ENCODE data around the gene KLK12. TPM values are rescaled to one million over a fixed set of nuclear protein-coding genes. Genes with fewer than 3 reads are reported as not detected.

The KLK12 gene
- total and polyA plus RNA-seq, 2 of the 13 experiments (the other 11 are each of a cell fraction or from before 2014, with no cell fraction given) = not detected

DNA sequence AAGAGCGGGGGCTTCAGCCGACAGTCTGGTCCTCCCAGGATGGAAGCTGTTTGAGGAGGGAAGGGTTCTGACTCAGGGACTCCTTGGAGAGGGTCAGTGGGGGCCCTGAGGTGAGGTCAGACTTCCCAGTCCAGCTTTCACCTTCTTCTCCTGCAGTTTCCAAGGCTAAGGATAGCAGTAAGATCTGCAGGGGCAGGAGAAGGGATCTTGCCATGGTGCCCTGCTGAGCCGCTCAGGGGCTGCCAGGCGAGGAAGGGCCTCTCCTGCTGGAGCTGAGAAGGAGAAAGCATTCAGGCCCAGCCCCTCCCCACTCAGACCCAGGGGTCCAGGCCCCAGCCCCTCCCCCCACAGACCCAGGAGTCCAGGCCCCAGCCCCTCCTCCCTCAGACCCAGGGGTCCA is 52.6 kb downstream of the KLK12 start:
- H3K4me2 ChIP-seq (ENCODE audit: low read depth, low read length) = no peak overlapping the region
- BruUV-seq (replicated peaks) = no TSS peak
- H4K20me1 ChIP-seq (ENCODE audit: insufficient read depth, low read length) = no peaks in the 10 kb centered on the region
- no peaks in the 10 kb centered on the region for H3K36me3 ChIP-seq (replicated peaks in 1 of 2; ENCODE audit: control insufficient read depth in 1 of 2, insufficient read depth in 2 of 2, low read length in 2 of 2)
- in situ Hi-C loops (cut with HindIII; ENCODE audit: extremely low pct_ligation_motif_present, low pct_unique_long_range_greater_than_20kb) (no loop called here), intact Hi-C loops (cut with micrococcal nuclease; ENCODE audit: unreplicated experiment) (no loop called here)
- no peaks in the 10 kb centered on the region for H3K9me3 ChIP-seq (ENCODE audit: low read length)
- H2AFZ ChIP-seq (ENCODE audit: low read length) = no peak overlapping the region
- ChIA-PET POLR2A (no interaction called here), CTCF (ENCODE audit: low intra/inter-chr PET ratio, low total read pairs) (no interaction called here)
- H3K4me3 ChIP-seq (replicated peaks in 1 of 3; ENCODE audit: insufficient read depth in 1 of 3, low read depth in 2 of 3, low read length in 3 of 3) = no peak overlapping the region
- peaks cover 0 to under 1% of the 10 kb centered on the region in 2 experiments; a peak in 2 of 5 replicates for H3K27me3 ChIP-seq (ENCODE audit: control insufficient read depth in 1 of 2, insufficient read depth in 2 of 2, low read length in 2 of 2)
- DNase-seq (ENCODE audit: low spot score) (no peak), FAIRE-seq (no peak), ATAC-seq (no peak; the same call in 2 of the 3 replicates)
- no peaks in the 10 kb centered on the region for H3K4me1 ChIP-seq (ENCODE audit: insufficient read depth, low read length)
- no peak overlapping the region for H3K9ac ChIP-seq (ENCODE audit: insufficient read depth, low read depth, low read length)
- no peaks in the 10 kb centered on the region for H3K79me2 ChIP-seq (ENCODE audit: insufficient read depth, low read length)
- 61% methylated on average over 2 of the region's 4 CpGs for WGBS (ENCODE audit: low lambda C conversion rate)
- H3K27ac ChIP-seq (ENCODE audit: extremely low read length, insufficient read depth, low read length) = no peak overlapping the region
- TF ChIP-seq CREB1 (IDR thresholded peaks at IDR 0.05) (no peak), CREB1 (CRISPR knock-in tag; IDR thresholded peaks at IDR 0.05) (no peak), SP1 (IDR thresholded peaks at IDR 0.05) (no peak), SP1 (CRISPR knock-in tag; IDR thresholded peaks at IDR 0.05) (no peak), MAZ (IDR thresholded peaks at IDR 0.05; ENCODE audit: borderline replicate concordance, low read depth, low read length) (no peak), MAZ (CRISPR knock-in tag; IDR thresholded peaks at IDR 0.05; ENCODE audit: low read depth) (no peak), KLF13 (CRISPR knock-in tag; IDR thresholded peaks at IDR 0.05) (no peak), AGO1 (IDR thresholded peaks at IDR 0.05; ENCODE audit: low read depth, low read length, poor library complexity, severe bottlenecking) (no peak), TEAD2 (CRISPR knock-in tag; IDR thresholded peaks at IDR 0.05) (no peak), KLF6 (CRISPR knock-in tag; IDR thresholded peaks at IDR 0.05) (no peak), ZNF720 (CRISPR knock-in tag; IDR thresholded peaks at IDR 0.05) (no peak), ZNF143 (CRISPR knock-in tag; IDR thresholded peaks at IDR 0.05) (no peak), ZBTB21 (CRISPR knock-in tag; IDR thresholded peaks at IDR 0.05) (no peak), GPN1 (CRISPR knock-in tag; IDR thresholded peaks at IDR 0.05; ENCODE audit: borderline replicate concordance) (no peak), ZNF616 (CRISPR knock-in tag; IDR thresholded peaks at IDR 0.05; ENCODE audit: low read depth) (no peak)
- TF ChIP-seq, protein P1, sequence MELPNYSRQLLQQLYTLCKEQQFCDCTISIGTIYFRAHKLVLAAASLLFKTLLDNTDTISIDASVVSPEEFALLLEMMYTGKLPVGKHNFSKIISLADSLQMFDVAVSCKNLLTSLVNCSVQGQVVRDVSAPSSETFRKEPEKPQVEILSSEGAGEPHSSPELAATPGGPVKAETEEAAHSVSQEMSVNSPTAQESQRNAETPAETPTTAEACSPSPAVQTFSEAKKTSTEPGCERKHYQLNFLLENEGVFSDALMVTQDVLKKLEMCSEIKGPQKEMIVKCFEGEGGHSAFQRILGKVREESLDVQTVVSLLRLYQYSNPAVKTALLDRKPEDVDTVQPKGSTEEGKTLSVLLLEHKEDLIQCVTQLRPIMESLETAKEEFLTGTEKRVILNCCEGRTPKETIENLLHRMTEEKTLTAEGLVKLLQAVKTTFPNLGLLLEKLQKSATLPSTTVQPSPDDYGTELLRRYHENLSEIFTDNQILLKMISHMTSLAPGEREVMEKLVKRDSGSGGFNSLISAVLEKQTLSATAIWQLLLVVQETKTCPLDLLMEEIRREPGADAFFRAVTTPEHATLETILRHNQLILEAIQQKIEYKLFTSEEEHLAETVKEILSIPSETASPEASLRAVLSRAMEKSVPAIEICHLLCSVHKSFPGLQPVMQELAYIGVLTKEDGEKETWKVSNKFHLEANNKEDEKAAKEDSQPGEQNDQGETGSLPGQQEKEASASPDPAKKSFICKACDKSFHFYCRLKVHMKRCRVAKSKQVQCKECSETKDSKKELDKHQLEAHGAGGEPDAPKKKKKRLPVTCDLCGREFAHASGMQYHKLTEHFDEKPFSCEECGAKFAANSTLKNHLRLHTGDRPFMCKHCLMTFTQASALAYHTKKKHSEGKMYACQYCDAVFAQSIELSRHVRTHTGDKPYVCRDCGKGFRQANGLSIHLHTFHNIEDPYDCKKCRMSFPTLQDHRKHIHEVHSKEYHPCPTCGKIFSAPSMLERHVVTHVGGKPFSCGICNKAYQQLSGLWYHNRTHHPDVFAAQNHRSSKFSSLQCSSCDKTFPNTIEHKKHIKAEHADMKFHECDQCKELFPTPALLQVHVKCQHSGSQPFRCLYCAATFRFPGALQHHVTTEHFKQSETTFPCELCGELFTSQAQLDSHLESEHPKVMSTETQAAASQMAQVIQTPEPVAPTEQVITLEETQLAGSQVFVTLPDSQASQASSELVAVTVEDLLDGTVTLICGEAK (IDR thresholded peaks at IDR 0.05) = no peak
- TF ChIP-seq, protein P1 (CRISPR knock-in tag; IDR thresholded peaks at IDR 0.05) = no peak

Data from HepG2 (cell line).